GM10266 (cell line): Measurements from ENCODE around the gene EGFLAM.

ENCODE experiments used
- DNase-seq: peaks from one replicate; pipeline ENCODE4 v3.0.0; 2012; ENCODE audit errors: extremely low spot score
- TF ChIP-seq, protein P1 (sequence below): IDR thresholded peaks from 2 replicates; pipeline ENCODE4 v1.5.1; 2012; ENCODE audit warnings: mild to moderate bottlenecking, low read depth; ENCODE audit not compliant: control insufficient read depth, insufficient read depth; ENCODE audit errors: missing control alignments

Gene EGFLAM

DNA sequence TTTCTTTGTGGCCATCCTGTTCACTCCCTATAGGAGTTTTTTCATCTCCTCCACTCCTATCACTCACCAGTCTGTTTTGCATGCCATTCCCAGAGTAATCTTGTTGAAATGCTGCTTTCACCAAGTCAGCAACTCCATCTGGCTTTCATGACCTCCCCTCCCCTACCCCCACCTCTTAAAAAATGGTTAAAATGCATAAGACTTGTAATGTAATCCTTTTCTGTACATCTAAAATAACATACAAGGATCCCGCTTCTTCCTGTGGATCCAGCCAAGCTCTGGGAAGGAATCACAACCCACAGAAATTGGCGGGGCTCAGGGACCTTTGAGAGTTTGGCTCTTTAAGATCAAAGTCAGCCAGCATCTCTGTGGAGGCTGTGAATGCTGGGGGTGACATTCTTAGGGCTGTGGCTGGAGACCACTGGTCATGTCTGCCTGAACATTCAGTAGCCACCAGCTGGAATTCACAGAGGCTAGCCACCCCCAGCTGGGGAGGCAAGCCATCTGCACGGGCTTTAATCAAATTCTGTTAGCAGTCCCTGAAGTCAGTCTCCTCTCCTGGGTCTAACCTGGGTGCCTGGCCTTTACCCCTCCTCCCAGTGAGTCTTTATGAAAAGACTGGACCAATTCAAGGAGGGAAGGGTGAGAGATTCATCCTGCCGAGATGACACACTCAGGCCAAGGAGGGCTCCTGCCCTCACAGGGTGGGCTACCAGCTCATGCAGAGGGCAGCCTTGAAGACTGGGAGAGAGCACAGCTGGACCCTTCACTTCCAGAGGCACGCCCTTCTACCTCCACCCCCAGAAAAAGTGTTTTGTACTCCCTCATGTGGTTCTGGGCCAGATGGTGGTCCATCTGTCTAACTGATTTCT lies 165.2 kb downstream of the EGFLAM start:
- TF ChIP-seq, protein P1, sequence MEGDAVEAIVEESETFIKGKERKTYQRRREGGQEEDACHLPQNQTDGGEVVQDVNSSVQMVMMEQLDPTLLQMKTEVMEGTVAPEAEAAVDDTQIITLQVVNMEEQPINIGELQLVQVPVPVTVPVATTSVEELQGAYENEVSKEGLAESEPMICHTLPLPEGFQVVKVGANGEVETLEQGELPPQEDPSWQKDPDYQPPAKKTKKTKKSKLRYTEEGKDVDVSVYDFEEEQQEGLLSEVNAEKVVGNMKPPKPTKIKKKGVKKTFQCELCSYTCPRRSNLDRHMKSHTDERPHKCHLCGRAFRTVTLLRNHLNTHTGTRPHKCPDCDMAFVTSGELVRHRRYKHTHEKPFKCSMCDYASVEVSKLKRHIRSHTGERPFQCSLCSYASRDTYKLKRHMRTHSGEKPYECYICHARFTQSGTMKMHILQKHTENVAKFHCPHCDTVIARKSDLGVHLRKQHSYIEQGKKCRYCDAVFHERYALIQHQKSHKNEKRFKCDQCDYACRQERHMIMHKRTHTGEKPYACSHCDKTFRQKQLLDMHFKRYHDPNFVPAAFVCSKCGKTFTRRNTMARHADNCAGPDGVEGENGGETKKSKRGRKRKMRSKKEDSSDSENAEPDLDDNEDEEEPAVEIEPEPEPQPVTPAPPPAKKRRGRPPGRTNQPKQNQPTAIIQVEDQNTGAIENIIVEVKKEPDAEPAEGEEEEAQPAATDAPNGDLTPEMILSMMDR: no peak
- no peak for DNase-seq

- TF ChIP-seq, protein P1: no peak
- no peak for DNase-seq
Observed at GRCh38 chr5:38424148-38425060, 166.0 kb downstream of the EGFLAM start.

GRCh38 chr5:38426490-38426889 lies 168.1 kb downstream of the EGFLAM start:
- no peak for DNase-seq
- TF ChIP-seq, protein P1: no peak

DNA sequence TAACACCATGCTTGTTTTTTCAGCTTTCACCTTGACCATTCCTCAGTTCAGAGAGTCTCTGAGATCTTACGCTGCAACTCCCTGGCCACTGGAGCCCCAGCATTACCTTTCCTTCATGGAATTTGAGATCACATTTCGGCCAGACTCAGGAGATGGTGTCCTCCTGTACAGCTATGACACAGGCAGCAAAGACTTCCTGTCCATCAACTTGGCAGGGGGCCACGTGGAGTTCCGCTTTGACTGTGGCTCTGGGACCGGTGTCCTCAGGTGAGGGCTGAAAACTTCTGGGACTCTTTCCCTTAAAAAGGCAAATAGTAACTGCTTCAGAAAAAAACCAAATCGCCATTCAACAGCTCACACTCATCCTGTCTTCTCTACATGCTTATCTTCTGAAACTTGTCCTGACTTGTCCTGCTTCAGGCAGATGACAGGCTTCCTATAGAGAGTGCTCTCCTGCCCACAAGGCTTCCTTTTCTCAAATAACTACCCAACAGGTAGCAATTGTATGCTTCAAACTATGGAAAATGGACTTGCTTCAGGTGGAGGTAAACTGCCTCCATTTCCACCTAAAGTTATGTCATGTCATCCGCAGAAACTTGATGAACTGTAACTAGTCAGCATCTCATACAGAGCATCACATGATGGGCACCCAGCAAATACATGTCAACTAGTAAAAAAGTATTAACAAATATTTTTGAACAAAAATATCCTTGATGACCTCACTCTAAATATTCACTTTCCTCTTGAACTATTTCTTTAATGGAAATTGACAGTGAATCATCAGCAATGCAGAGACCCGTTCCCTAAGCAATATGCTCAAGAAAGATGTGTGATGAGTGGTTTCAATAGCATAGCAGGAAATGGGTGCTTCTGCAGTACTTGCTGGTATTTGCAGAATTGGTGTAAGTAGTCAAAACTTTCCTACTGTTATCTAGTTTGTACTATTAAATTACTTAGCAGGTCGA lies 168.9 kb downstream of the EGFLAM start:
- no peak for DNase-seq
- TF ChIP-seq, protein P1: no peak

- TF ChIP-seq, protein P1: no peak
Observed at GRCh38 chr5:38431242-38431853, 173.0 kb downstream of the EGFLAM start.

GRCh38 chr5:38433160-38433861 lies 175.0 kb downstream of the EGFLAM start:
- TF ChIP-seq, protein P1: no peak
- no peak for DNase-seq

More at GRCh38 chr5:38431242-38431853, 173.0 kb downstream of the EGFLAM start:
- no peak for DNase-seq
